B cell (primary cell): ENCODE measurements around the gene MPI. TPM values are rescaled to one million over a fixed set of nuclear protein-coding genes. Genes with fewer than 3 reads are reported as not detected.

ENCODE experiments used
- ATAC-seq: fragments of 200-7000 bp; cut with Tn5 transposase; one replicate; pipeline ENCODE4 v1.10.0; 2021; ENCODE audit warnings: low read depth, mild to moderate bottlenecking, moderate number of reproducible peaks, moderate library complexity
- CTCF ChIA-PET: fragments of 350-600 bp; sonication (Branson Sonifier 250); formaldehyde crosslinking; loops from one replicate; lab custom pipeline; 2021; ENCODE audit warnings: antibody characterized with exemption, inconsistent platforms; lab: Charles Lee
- POLR2A ChIA-PET: fragments of 350-600 bp; sonication (Branson Sonifier 250); formaldehyde crosslinking; loops from one replicate; lab custom pipeline; 2021; ENCODE audit warnings: antibody characterized with exemption; lab: Charles Lee
- DNase-seq: peaks from one replicate; pipeline ENCODE4 v3.0.0; 2013
- H2AFZ ChIP-seq: 2 replicates; pipeline ENCODE4 v1.6.1; 2012; ENCODE audit warnings: mild to moderate bottlenecking, low read depth, low read length; ENCODE audit not compliant: insufficient read depth, poor library complexity, severe bottlenecking
- H3K27ac ChIP-seq, 2 donors: 1 replicate in 1 of 2; 2 replicates in 1 of 2; pipeline ENCODE4 v1.5.1; 2012 to 2013; ENCODE audit warnings: low read length in 2 of 2, mild to moderate bottlenecking in 2 of 2, moderate library complexity in 1 of 2
- H3K27me3 ChIP-seq, 4 experiments: fragments of 200-600 bp in 1 of 4; sonication (generic) in 1 of 4; replicated peaks in 1 of 4; 1 replicate in 2 of 4; 2 replicates in 2 of 4; pipeline versions ENCODE4 v1.6.1 to v1.7.0; 2013 to 2016; ENCODE audit warnings: low read length in 3 of 4, mild to moderate bottlenecking in 2 of 4, mixed read lengths in 1 of 4, moderate library complexity in 1 of 4; ENCODE audit not compliant: insufficient read depth in 4 of 4, control insufficient read depth in 3 of 4; ENCODE audit errors: control extremely low read depth in 1 of 4
- H3K36me3 ChIP-seq, 2 experiments: replicated peaks in 1 of 2; 1 replicate in 1 of 2; 2 replicates in 1 of 2; pipeline versions ENCODE4 v1.6.1 to v1.7.1; 2013; ENCODE audit warnings: low read length in 1 of 2; ENCODE audit not compliant: insufficient read depth in 2 of 2, control insufficient read depth in 1 of 2; ENCODE audit errors: control extremely low read depth in 1 of 2, extremely low read depth in 1 of 2
- H3K4me1 ChIP-seq, 2 donors: fragments of 200-600 bp in 1 of 2; sonication (generic) in 1 of 2; 1 replicate in 1 of 2; 2 replicates in 1 of 2; pipeline versions ENCODE4 v1.5.1 to v1.6.1; 2013 to 2017; ENCODE audit warnings: low read length in 2 of 2; ENCODE audit not compliant: control insufficient read depth in 2 of 2, insufficient read depth in 2 of 2
- H3K4me2 ChIP-seq: replicated peaks from 2 replicates; pipeline ENCODE3; 2012; ENCODE audit warnings: mild to moderate bottlenecking, low read depth, low read length; ENCODE audit not compliant: poor library complexity, severe bottlenecking
- H3K4me3 ChIP-seq, 5 experiments: fragments of 200-600 bp in 1 of 5; sonication (generic) in 1 of 5; 1 replicate in 3 of 5; 2 replicates in 2 of 5; pipeline versions ENCODE4 v1.5.1 to v1.7.0; 2011 to 2016; ENCODE audit warnings: low read length in 4 of 5, mild to moderate bottlenecking in 4 of 5, low read depth in 2 of 5, control low read depth in 1 of 5, moderate library complexity in 1 of 5; ENCODE audit not compliant: insufficient read depth in 1 of 5; ENCODE audit errors: control extremely low read depth in 1 of 5, extremely low read depth in 1 of 5
- H3K79me2 ChIP-seq: fragments of 200-600 bp; sonication (generic); one replicate; pipeline ENCODE4 v1.6.0; 2016; ENCODE audit warnings: low read length; ENCODE audit not compliant: control insufficient read depth, insufficient read depth
- H3K9ac ChIP-seq: fragments of 200-600 bp; sonication (generic); 2 replicates; pipeline ENCODE4 v1.6.1; 2017; ENCODE audit warnings: mild to moderate bottlenecking, low read length, moderate library complexity
- H3K9me3 ChIP-seq, 3 donors: one replicate each; pipeline versions ENCODE4 v1.6.1 to v1.7.1; 2013; ENCODE audit warnings: low read length in 2 of 3; ENCODE audit not compliant: control insufficient read depth in 2 of 3, insufficient read depth in 1 of 3; ENCODE audit errors: control extremely low read depth in 1 of 3
- H4K20me1 ChIP-seq: 2 replicates; pipeline ENCODE4 v1.6.0; 2012; ENCODE audit warnings: mild to moderate bottlenecking, low read length; ENCODE audit not compliant: insufficient read depth, control insufficient read depth, poor library complexity, severe bottlenecking
- H3K27ac Mint-ChIP-seq: one replicate; pipeline ENCODE4 v1.8.0; 2021; ENCODE audit warnings: mixed read lengths
- H3K27me3 Mint-ChIP-seq: one replicate; pipeline ENCODE4 v1.8.0; 2021; ENCODE audit warnings: mixed read lengths
- H3K4me1 Mint-ChIP-seq: one replicate; pipeline ENCODE4 v1.8.0; 2021; ENCODE audit warnings: mixed read lengths
- H3K4me3 Mint-ChIP-seq: one replicate; pipeline ENCODE4 v1.8.0; 2021; ENCODE audit warnings: mixed read lengths
- H3K9me3 Mint-ChIP-seq: one replicate; pipeline ENCODE4 v1.8.0; 2022; ENCODE audit warnings: mixed read lengths; ENCODE audit not compliant: insufficient read depth
- EZH2 ChIP-seq: IDR thresholded peaks from 2 replicates; pipeline ENCODE4 v1.6.1; 2012; ENCODE audit warnings: borderline replicate concordance, low read depth, mild to moderate bottlenecking, moderate library complexity, low read length; ENCODE audit not compliant: insufficient read depth, poor library complexity, severe bottlenecking
- WGBS: methylation state at CpG from one replicate; pipeline ENCODE4 v1.1.5; 2013; ENCODE audit warnings: missing lambda C conversion rate; ENCODE audit not compliant: insufficient coverage; 5-methylcytosine and 5-hydroxymethylcytosine counted together
- intact Hi-C: fragments of 100-400 bp; cut with micrococcal nuclease; formaldehyde crosslinking; loops from one replicate; pipeline ENCODE4 v1.10.0; 2022
- polyA plus RNA-seq: library from polyadenylated mRNA; depleted of rRNA; stranded (reverse); fragments of >200 nt; gene quantifications from 2 replicates; pipeline ENCODE4 v1.2.3, GENCODE V29; 2012
- total RNA-seq, 2 donors: library from RNA; stranded (reverse); fragments of 120-200 nt in 1 of 2; gene quantifications; 1 replicate in 1 of 2; 2 replicates in 1 of 2; pipeline versions ENCODE4 v1.2.3 to v1.2.4, GENCODE V29; 2013 to 2022
- TF ChIP-seq, protein P1 (sequence below): fragments of 200-600 bp; IDR thresholded peaks from one replicate; pipeline ENCODE4 v1.8.0; 2022; ENCODE audit warnings: antibody characterized with exemption, mild to moderate bottlenecking

MPI gene
- total and polyA plus RNA-seq, 2 donors (not counting 1 experiment from before 2014, with no cell fraction given) = 37.2 to 59.8 TPM

DNA sequence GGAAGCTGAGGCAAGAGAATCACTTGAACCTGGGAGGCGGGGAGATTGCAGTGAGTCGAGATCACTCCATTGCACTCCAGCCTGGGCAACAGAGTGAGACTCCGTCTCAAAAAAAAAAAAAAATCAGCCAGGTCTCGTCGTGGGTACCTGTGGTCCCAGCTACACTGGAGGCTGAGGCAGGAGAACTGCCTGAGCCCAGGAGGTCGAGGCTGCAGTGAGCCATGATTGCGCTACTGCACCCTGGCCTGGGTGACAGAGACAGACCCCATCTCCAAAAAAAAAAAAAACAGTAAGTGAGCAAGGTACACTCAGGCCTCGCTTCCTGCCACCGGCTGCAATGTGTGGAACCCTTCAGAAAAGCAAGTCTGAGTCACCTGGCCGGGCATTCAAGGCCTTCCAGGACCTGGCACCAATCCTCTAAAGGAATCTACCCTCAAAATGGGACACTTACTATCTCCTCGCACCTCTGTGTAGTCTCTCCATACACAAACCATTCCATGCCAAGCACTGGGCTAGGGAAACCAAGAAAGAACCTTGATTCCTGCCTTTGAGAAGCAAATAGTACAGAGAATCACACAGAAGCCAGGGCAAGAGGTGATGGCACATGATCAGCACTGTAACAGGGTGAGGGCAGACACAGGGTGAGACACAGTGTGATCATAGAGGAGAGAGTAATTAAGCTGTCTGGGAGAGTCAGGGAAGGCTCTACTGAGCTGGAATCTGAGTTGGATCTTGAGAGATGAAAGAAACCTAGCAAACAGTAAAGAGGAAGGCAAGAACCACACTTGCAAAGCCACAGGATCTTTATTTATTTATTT, 26.4 kb upstream of the MPI start:
- Mint-ChIP-seq H3K27ac (peak overlapping the region; percentile 3), H3K4me3 (no peak overlapping the region), H3K4me1 (peaks cover 55% of the 10 kb centered on the region), H3K9me3 (no peaks in the 10 kb centered on the region), H3K27me3 (no peaks in the 10 kb centered on the region)
- Histone ChIP-seq H3K9ac (no peak overlapping the region), H3K9me3 (no peaks in the 10 kb centered on the region), H3K27ac (no peak overlapping the region), H3K4me3 (no peak overlapping the region), H2AFZ (no peak overlapping the region), H3K4me2 (no peak overlapping the region), H3K4me1 (peaks cover 29 to 35% of the 10 kb centered on the region in 2 donors), H4K20me1 (peaks cover 92% of the 10 kb centered on the region), H3K79me2 (peaks cover 93% of the 10 kb centered on the region), H3K27me3 (no peaks in the 10 kb centered on the region), H3K36me3 (peaks cover 0 to 19% of the 10 kb centered on the region in 2 experiments)
- DNase-seq (no peak), ATAC-seq (no peak)
- TF ChIP-seq EZH2 = no peak
- TF ChIP-seq, protein P1, sequence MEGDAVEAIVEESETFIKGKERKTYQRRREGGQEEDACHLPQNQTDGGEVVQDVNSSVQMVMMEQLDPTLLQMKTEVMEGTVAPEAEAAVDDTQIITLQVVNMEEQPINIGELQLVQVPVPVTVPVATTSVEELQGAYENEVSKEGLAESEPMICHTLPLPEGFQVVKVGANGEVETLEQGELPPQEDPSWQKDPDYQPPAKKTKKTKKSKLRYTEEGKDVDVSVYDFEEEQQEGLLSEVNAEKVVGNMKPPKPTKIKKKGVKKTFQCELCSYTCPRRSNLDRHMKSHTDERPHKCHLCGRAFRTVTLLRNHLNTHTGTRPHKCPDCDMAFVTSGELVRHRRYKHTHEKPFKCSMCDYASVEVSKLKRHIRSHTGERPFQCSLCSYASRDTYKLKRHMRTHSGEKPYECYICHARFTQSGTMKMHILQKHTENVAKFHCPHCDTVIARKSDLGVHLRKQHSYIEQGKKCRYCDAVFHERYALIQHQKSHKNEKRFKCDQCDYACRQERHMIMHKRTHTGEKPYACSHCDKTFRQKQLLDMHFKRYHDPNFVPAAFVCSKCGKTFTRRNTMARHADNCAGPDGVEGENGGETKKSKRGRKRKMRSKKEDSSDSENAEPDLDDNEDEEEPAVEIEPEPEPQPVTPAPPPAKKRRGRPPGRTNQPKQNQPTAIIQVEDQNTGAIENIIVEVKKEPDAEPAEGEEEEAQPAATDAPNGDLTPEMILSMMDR = no peak
- WGBS = 87% methylated on average over 10 of the region's 11 CpGs
- POLR2A ChIA-PET = interaction anchor here (0.6 to 0.7 kb wide), 2 partner anchors 12 to 34 kb away, joined by 3 to 4 read pairs; no protein-coding TSS in a partner anchor
- intact Hi-C loops = no loop called here
- CTCF ChIA-PET = no interaction called here

DNA sequence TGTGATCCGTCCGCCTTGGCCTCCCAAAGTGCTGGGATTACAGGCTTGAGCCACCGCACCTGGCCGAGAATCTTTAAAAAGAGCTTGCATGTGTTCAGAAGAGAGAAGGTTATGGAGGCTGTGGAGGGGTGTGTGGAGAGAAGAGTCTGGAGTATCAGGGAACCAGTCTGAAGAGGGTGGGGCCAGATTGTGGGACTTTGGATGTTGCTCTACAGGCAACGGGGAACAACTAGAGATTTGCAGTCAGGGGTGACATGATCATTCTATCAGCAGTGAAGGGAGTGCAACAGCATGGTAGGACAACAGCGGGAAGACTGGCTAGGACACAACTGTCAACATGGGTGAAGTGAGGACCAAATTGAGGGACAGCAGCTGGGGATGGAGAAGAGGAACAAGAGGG, 25.5 kb upstream of the MPI start:
- Histone ChIP-seq H3K9ac (no peak overlapping the region), H4K20me1 (peaks cover 91% of the 10 kb centered on the region), H3K4me2 (no peak overlapping the region), H3K4me1 (peaks cover 28 to 34% of the 10 kb centered on the region in 2 donors), H3K36me3 (peaks cover 0 to 17% of the 10 kb centered on the region in 2 experiments), H3K27ac (no peak overlapping the region), H3K9me3 (no peaks in the 10 kb centered on the region), H3K79me2 (peaks cover 93% of the 10 kb centered on the region), H2AFZ (no peak overlapping the region), H3K27me3 (no peaks in the 10 kb centered on the region), H3K4me3 (no peak overlapping the region)
- WGBS = 86% methylated on average over 5 of the region's 6 CpGs
- DNase-seq = no peak
- ChIA-PET POLR2A (interaction anchor here (0.6 kb wide), 1 partner anchor 828 kb away, joined by 6 read pairs; no protein-coding TSS in a partner anchor), CTCF (interaction anchor here (7.3 kb wide), 1 partner anchor 37 kb away, joined by 40 read pairs; no protein-coding TSS in a partner anchor)
- no peak overlapping the region for H3K27ac Mint-ChIP-seq
- no peak for TF ChIP-seq EZH2
- TF ChIP-seq, protein P1 = no peak
- intact Hi-C loops = no loop called here
- H3K4me3 Mint-ChIP-seq = no peak overlapping the region
- no peaks in the 10 kb centered on the region for H3K27me3 Mint-ChIP-seq
- H3K9me3 Mint-ChIP-seq = no peaks in the 10 kb centered on the region
- no peak for ATAC-seq
- peaks cover 55% of the 10 kb centered on the region for H3K4me1 Mint-ChIP-seq
